Measurements from ENCODE around the gene CCDC92. TPM values are rescaled to one million over a fixed set of nuclear protein-coding genes. Genes with fewer than 3 reads are reported as not detected.

CCDC92 gene
- total RNA-seq, 1 donor from 2014 or later = 48.6 TPM

DNA sequence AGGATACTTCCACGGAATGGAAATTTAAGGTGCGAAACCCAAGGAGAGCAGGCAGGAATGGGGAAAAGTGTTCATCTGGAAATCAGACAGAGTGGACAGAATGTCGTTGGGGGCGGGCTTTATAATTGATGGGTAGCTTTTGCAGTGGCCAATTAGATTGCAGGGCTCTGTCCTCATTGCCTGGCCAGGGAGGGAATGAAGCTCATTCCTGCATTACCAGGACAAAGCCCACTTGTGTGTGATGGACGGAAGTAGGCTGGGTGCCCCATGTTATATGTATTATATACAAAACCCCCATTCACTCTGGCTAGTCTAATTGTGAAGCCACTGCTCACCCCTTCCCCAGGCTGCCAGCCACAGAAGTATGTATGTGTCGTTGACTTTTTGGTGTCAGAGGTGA is 23.9 kb upstream of the CCDC92 start:
- ATAC-seq = no peak
- Histone ChIP-seq H3K9me3 (no peaks in the 10 kb centered on the region), H3K27ac (no peak overlapping the region), H3K4me1 (peaks cover 10% of the 10 kb centered on the region), H3K36me3 (peaks cover 13% of the 10 kb centered on the region), H3K4me3 (no peak overlapping the region), H3K27me3 (no peaks in the 10 kb centered on the region)
- no peak for DNase-seq
- intact Hi-C loops (cut with DNase I) = no loop called here
- TF ChIP-seq, protein P1, sequence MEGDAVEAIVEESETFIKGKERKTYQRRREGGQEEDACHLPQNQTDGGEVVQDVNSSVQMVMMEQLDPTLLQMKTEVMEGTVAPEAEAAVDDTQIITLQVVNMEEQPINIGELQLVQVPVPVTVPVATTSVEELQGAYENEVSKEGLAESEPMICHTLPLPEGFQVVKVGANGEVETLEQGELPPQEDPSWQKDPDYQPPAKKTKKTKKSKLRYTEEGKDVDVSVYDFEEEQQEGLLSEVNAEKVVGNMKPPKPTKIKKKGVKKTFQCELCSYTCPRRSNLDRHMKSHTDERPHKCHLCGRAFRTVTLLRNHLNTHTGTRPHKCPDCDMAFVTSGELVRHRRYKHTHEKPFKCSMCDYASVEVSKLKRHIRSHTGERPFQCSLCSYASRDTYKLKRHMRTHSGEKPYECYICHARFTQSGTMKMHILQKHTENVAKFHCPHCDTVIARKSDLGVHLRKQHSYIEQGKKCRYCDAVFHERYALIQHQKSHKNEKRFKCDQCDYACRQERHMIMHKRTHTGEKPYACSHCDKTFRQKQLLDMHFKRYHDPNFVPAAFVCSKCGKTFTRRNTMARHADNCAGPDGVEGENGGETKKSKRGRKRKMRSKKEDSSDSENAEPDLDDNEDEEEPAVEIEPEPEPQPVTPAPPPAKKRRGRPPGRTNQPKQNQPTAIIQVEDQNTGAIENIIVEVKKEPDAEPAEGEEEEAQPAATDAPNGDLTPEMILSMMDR (IDR thresholded peaks at IDR 0.05) = no peak

DNA sequence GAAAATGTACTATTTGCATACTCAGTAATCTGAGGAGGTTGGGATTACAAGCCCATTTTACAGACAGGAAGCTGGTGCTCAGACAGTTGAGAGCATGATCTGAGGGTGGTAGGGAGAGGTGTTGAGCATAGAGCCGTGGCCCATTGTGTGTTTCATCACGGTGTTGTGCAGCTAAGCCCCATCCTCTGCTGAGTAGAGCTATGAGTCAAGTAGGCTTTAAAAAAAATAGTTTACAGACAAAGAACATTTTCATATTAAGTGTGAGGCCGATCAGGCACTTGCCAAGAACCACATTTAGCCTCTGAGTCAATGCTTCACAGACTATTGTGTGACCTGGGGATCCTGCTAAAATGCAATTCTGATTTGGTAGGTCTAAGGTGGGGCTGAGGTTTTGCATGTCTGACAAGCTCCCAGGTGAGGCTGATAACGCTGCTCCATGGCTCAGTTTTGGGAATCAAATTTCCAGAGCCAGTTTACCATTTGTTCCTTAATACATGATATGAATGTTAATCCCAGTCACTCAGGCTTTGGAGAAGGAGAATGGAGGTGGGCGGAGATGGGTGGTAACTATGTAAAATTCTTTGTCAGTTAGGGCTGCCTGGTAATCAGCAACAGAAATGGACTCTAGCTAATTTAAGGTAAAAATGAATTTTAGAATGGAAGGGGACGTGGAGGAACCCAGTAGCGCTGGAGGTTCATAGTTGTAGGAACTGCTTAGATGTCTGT is 22.6 kb upstream of the CCDC92 start:
- Histone ChIP-seq H3K4me3 (no peak overlapping the region), H3K27ac (no peak overlapping the region), H3K36me3 (peaks cover 15% of the 10 kb centered on the region), H3K4me1 (peaks cover 10% of the 10 kb centered on the region), H3K9me3 (no peaks in the 10 kb centered on the region), H3K27me3 (no peaks in the 10 kb centered on the region)
- TF ChIP-seq, protein P1 (IDR thresholded peaks at IDR 0.05) = no peak
- intact Hi-C loops (cut with DNase I) = no loop called here
- ATAC-seq = peak; percentile 20
- no peak for DNase-seq

DNA sequence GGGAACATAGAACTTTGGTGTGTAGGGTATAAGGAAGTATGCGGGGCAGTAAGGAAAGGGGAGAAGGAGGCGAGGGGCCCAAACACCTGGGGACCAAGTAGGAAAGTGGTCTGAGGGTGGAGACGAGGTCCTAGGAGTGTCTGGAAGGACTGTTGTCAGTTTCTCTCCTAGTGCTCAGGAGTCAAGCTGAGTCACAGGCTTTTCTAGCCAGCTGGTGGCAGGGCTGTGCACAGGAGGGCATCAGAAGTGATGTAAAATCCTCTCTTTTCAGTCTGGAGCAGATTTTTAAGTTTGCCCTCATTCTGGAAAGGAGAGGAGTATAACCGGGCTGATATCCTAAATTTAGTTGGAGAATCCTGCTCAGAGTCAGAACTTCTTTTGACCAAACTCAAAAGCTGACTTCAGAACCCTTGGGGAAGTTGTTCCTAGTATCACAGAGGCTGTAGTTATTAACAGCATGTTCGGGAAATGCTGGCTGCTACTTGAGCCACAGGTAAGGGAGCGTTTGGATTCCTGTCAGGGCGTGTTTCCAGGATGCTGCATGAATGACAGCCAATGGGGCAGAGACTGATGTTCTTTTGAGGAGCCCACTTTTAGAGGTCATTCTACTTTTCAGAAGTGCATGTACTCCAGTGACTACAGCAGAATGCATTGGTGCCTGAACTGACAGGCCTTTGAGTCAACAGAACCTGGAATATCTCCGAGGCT is 19.6 kb upstream of the CCDC92 start:
- H3K4me3 ChIP-seq = no peak overlapping the region
- H3K36me3 ChIP-seq = peaks cover 39% of the 10 kb centered on the region
- intact Hi-C loops (cut with DNase I) = no loop called here
- no peak for DNase-seq
- H3K27me3 ChIP-seq = no peaks in the 10 kb centered on the region
- H3K4me1 ChIP-seq = peaks cover 5% of the 10 kb centered on the region
- TF ChIP-seq, protein P1 (IDR thresholded peaks at IDR 0.05) = no peak
- ATAC-seq = no peak
- H3K27ac ChIP-seq = no peak overlapping the region
- no peaks in the 10 kb centered on the region for H3K9me3 ChIP-seq

DNA sequence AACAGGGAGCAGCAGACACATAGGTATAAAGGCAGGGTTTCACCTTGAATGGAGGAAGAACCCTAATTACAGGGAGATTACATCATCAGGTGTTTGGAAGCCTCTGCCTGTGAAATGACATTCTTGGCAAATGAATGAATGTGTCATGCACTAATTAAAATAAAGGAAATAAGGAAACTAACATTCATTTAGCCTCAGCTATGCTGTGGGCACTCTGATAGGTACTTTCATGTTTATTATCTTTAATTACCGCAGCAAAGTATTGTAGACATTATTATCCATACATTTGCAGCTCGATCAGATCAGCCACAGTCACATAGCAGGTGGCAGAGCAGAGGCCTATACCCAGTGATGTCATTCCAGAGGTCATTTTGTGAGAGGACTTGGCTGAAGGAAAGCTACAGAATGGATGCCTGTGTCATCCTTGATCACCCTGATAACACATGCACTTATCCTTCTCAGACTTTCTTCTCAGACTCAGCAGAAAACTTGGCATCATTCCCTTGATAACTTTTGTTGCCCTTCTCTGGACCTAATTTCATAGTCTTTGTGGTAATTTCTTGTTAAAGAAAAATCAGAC is 18.8 kb upstream of the CCDC92 start:
- DNase-seq (no peak), ATAC-seq (no peak)
- intact Hi-C loops (cut with DNase I) = no loop called here
- H3K27ac ChIP-seq = no peak overlapping the region
- H3K27me3 ChIP-seq = no peaks in the 10 kb centered on the region
- no peak overlapping the region for H3K4me3 ChIP-seq
- TF ChIP-seq, protein P1 (IDR thresholded peaks at IDR 0.05) = no peak
- peaks cover 11% of the 10 kb centered on the region for H3K4me1 ChIP-seq
- H3K9me3 ChIP-seq = no peaks in the 10 kb centered on the region
- H3K36me3 ChIP-seq = peaks cover 40% of the 10 kb centered on the region

DNA sequence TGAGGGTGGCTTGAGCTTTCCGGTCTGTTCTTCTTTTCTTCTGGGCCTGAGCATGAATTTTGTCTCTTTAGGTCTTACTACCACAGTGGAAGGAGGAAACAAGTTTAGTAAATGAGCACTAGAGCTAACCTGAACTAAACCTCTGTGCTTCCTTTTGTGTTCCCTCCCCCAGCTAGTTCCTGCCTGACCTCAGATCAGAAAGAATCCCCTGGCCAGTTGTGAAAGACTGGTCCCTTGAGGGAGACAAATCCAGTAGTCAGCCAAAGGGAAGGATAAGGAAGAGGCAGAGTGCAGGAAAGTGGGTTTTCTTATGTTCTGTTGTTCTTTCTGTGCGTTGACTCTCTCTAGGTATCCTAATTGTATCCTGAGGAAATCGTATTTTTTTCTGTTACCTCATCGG is 17.9 kb upstream of the CCDC92 start:
- H3K27me3 ChIP-seq = no peaks in the 10 kb centered on the region

More for the DNA sequence above, 17.9 kb upstream of the CCDC92 start:
- H3K36me3 ChIP-seq = peaks cover 40% of the 10 kb centered on the region
- H3K4me3 ChIP-seq = no peak overlapping the region
- intact Hi-C loops (cut with DNase I) = no loop called here
- TF ChIP-seq, protein P1 (IDR thresholded peaks at IDR 0.05) = no peak
- no peaks in the 10 kb centered on the region for H3K9me3 ChIP-seq
- no peak overlapping the region for H3K27ac ChIP-seq
- no peak for DNase-seq
- no peak for ATAC-seq
- peaks cover 16% of the 10 kb centered on the region for H3K4me1 ChIP-seq

Data from upper lobe of right lung (tissue), 1 donor.